Suprapubic skin (tissue), 3 donors: ENCODE results near the gene ICE2.

Experiments
- EP300 ChIP-seq: sonication (generic); formaldehyde crosslinking; IDR thresholded peaks from one replicate; pipeline ENCODE4 v1.6.1; 2017; ENCODE audit warnings: antibody characterized with exemption
- POLR2A ChIP-seq, 2 donors: fragments of 450-650 bp; IDR thresholded peaks; one replicate each; pipeline ENCODE4 v1.6.1; 2017; ENCODE audit warnings: antibody characterized with exemption in 2 of 2, mild to moderate bottlenecking in 2 of 2, moderate library complexity in 2 of 2
- TF ChIP-seq, protein P1 (sequence below), 2 donors: fragments of 200-600 bp in 1 of 2; fragments of 450-650 bp in 1 of 2; sonication (generic) in 1 of 2; IDR thresholded peaks; one replicate each; pipeline ENCODE4 v1.5.1; 2016 to 2019; ENCODE audit warnings: antibody characterized with exemption in 2 of 2, mild to moderate bottlenecking in 1 of 2, moderate library complexity in 1 of 2

DNA sequence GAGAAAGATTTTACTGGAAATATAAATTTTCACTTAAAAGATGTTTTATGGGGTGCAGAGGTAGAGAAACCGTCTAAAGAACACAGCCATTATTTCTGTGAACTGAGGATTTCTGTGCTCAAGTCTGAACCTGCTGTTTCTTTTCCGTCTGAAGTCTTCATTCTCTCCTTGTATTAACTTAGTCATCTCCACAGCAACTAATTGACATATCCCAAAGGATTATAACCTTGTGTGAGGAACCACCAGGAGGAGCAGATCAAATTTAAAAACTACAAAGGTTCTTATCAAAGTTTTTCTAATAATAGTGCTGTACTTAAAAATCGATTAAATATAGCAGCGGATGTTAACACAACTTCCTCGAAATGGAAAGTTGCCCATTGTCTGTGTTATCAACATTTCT lies 31.1 kb upstream of the ICE2 start:
- TF ChIP-seq POLR2A (IDR thresholded peaks at IDR 0.05), result no peak
- TF ChIP-seq, protein P1, sequence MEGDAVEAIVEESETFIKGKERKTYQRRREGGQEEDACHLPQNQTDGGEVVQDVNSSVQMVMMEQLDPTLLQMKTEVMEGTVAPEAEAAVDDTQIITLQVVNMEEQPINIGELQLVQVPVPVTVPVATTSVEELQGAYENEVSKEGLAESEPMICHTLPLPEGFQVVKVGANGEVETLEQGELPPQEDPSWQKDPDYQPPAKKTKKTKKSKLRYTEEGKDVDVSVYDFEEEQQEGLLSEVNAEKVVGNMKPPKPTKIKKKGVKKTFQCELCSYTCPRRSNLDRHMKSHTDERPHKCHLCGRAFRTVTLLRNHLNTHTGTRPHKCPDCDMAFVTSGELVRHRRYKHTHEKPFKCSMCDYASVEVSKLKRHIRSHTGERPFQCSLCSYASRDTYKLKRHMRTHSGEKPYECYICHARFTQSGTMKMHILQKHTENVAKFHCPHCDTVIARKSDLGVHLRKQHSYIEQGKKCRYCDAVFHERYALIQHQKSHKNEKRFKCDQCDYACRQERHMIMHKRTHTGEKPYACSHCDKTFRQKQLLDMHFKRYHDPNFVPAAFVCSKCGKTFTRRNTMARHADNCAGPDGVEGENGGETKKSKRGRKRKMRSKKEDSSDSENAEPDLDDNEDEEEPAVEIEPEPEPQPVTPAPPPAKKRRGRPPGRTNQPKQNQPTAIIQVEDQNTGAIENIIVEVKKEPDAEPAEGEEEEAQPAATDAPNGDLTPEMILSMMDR (IDR thresholded peaks at IDR 0.05), result no peak
- TF ChIP-seq EP300, result no peak
